ENCODE data around the gene LTBR.
"Not testable (repeated sequence)": the region's sequence is repeated elsewhere in the genome, so short reads cannot be mapped to it uniquely, and the experiment has no call there.

The LTBR gene

GRCh38 chr12:6337958-6338433, 46.0 kb upstream of the LTBR start:
- no peak for DNase-seq (ENCODE audit: low spot score)
- no peak for TF ChIP-seq CTCF (IDR thresholded peaks at IDR 0.05; ENCODE audit: extremely low read depth, missing control alignments)

- DNase-seq (ENCODE audit: low spot score), result not testable (repeated sequence)
Observed at GRCh38 chr12:6338536-6338935, 45.4 kb upstream of the LTBR start.

- TF ChIP-seq CTCF (IDR thresholded peaks at IDR 0.05; ENCODE audit: extremely low read depth, missing control alignments), result no peak
- no peak for DNase-seq (ENCODE audit: low spot score)
Observed at GRCh38 chr12:6338955-6339354, 45.0 kb upstream of the LTBR start.

- no peak for DNase-seq (ENCODE audit: low spot score)
- TF ChIP-seq CTCF (IDR thresholded peaks at IDR 0.05; ENCODE audit: extremely low read depth, missing control alignments), result no peak
Observed at GRCh38 chr12:6340032-6340638, 43.8 kb upstream of the LTBR start.

- no peak for DNase-seq (ENCODE audit: low spot score)
- TF ChIP-seq CTCF (IDR thresholded peaks at IDR 0.05; ENCODE audit: extremely low read depth, missing control alignments), result no peak
Observed at GRCh38 chr12:6340745-6341416, 43.1 kb upstream of the LTBR start.

GRCh38 chr12:6341417-6342139, 42.4 kb upstream of the LTBR start, which contains the start of gene TNFRSF1A:
Gene TNFRSF1A (minus strand): TSS chr12:6342076. CDS start chr12:6341814, 262 bp downstream.
- DNase-seq (ENCODE audit: low spot score), result peak; percentile 64

More at GRCh38 chr12:6341417-6342139, 42.4 kb upstream of the LTBR start, which contains the start of gene TNFRSF1A:
- no peak for TF ChIP-seq CTCF (IDR thresholded peaks at IDR 0.05; ENCODE audit: extremely low read depth, missing control alignments)
